Amniotic stem cell (primary cell): ENCODE results near the gene NPM1.

Source experiments
- DNase-seq: peaks from one replicate; lab custom pipeline; 2025; lab: John Stamatoyannopoulos, UW

Gene NPM1

DNA sequence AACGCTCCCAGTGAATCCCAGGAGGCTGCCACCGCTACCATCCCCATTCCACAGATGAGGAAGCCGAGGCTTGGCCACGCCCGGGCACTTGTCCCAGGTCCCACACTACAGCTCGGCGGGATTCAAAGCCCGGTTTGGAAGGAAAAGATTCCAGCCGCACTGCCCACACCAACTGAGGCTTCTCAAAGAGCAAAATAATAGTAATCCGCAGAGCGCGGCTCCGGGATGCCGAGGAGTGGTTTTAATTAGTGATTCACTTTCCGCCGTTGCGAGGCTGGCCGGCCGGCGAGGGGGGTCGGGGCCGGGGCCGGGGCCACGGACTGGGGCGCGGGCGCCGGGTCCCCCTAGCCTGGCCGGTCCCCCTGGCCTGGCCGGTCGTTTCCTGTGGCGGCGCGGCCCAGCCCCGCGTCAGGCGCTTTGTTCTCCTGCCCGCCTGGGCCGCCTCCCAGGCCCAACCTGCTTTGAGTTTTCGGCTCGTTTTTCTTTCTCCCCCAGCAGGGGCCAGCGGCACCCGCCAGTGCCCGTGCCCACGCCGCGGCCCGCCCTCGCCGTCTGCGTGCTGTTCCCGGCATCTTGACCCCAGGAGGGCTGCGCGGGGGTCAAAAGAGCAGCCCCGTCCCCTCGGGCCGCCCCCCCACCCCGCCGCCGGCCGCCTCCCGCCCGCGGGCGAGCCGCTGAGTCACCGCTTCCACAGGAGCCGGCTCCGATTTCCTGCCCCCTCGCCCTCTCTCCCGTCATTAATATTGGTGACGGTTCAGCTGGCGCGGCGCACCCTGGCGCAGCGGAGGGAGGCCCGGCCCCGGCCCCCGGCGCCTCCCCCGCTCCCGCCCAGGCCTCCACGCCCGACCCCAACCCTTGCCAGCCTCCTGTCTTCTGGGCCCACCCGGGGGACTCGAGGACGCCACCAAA, 63.0 kb downstream of the NPM1 start:
- DNase-seq, result peak; percentile 58

DNA sequence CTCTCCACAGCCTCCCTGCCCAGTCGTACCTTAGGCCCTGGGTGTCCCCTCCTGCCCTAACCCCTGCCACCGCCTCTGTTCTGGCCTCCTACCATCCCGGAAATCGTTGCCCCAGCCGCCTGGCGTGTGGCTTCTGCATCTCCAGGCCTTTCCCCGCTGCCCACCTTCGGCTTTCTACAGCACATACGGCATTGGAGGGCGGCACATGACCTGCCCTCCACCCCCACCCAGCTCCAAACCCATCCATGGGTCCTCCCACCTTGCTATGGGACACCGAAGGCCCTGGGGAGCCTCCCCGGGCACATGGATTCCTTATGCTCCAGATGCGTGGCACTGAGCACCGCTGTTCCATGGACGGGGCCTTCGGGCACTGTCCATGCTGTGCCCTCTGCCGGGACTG, 63.8 kb downstream of the NPM1 start:
- DNase-seq, result no peak

DNA sequence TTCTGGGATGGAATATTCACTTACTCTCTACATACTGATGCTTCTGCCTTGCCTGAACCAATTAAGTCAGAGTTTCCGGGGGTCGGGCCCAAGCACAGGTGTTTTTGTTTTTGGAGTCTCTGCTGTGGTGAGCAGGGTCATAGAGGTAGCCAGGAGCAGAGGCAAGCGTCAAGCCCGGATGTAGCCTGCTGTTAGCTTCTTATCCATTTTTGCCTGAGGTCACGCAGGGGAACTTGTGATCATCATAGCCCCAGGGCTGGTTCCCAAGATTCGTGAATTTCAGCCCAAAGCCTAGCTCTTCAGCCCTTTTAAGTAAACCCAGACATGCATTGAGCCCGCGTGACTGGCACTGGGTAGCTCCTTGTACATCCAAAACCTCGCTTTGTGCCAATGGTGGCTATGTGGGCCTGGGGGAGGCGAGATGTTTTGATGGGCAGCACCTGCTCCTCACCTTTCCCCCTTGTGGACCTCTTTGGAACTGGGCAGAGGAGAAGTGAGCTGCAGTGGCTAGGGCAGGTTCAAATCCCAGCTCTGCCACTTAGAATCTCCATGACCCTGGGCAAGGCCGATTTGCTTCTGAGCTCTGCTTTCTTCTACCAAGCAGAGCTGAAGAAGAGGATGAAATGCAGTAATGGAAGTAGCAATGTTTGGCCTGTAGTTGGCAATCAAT, 65.5 kb downstream of the NPM1 start:
- DNase-seq, result no peak

DNA sequence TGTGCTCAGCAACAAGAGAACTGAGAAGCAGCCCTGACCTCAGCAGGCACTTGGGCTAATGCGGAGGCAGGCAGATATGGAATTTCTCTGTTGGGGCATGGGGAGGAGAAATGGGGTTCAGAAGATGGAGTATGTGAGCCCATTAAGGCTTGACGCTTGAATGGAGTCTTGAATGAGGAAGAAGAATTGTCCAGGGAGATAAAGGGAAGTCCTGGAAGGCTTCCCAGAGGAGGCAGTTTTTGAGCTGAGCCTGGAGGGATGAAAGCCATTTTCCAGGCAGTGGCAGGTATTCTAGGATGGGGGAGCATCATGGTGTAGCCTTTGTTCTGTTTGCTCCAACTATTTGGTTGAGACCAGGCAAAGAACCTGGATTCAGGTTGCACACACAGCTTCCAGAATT, 66.3 kb downstream of the NPM1 start:
- no peak for DNase-seq

DNA sequence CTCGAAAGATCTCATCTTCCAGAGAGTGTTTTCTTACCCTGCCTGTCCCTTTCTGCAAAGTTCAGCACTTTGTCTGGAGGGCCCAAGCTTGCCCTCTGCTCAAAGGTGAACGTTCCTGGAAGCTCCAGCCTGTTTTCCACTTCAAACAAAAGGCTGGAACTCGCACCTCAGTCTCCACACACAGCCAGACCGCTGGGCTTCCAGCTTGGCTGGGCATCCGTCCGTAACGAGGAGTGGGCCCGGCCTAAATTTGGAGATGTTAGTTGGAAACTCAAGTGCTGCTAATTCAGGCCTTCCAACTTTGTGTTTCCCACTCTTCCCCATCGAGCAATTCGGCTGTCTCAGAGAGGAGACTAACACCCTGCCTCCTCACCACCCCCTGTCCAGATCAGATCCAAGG, 66.9 kb downstream of the NPM1 start:
- no peak for DNase-seq

DNA sequence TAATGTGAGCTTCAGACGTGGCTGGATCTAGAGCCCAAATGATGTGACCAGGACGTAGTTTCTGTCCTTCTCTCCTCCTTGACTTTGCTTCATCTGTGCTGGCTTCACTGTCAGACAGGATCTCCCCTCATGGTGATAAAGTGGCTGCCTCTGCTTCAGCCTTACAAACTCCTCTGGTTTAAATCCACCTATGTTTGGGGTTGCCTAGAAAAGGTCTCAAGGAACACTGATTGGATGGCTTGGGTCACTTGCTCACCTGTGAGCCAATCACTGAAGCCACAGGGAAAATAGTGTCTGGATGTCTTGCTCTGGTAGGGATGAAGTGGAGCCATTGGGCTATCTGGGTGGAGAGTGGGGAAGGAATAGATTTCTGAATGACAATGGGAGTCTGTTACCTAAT, 67.9 kb downstream of the NPM1 start:
- DNase-seq, result no peak

DNA sequence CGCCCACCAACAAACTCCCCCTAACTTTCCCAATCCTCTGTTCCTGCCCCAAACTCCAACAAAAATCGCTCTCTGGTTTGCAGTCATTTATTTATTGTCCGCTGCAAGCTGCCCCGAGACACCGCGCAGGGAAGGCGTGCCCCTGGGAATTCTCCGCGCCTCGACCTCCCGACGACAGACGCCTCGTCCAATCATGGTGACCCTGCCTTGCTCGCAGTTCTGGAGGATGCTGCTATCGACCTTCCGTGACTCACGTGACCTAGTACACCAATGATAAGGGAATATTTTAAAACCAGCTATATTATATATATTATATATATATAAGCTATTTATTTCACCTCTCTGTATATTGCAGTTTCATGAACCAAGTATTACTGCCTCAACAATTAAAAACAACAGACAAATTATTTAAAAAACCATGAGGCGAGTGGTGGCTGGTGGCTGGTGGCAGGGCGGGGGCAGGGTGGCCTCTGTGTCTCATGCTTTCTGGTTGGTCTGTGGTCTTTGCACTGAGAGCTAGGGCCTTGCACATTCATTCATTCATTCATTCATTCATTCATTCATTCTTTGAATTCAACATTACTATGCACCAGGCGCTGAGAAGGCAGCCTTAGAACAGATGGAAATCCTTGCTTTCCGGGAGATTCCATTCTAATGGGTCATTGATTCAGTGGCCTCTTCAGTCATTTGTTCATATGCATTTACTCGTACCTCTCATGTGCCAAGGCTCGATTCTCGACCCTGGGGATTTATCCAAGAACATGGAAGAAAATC, 69.7 kb downstream of the NPM1 start:
- no peak for DNase-seq

DNA sequence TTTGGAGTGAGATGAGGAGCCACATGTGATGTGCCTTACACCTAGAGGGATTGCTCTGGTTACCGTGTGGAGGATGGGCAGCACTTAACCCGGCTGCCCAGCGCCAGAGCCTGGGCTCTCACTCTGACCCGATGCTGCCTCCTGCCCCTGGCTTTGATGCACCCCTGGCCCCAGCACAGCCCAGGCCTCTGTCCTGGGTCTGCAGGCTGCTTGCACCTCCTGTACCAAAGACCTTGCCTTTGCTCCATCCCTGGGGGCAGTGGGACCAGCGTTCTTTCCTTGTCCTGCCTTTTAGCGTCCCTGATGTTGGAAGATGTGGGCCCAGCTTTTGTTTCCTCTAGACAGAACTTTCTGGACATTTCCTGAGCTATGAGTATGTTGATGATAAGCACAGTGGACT, 72.2 kb downstream of the NPM1 start:
- DNase-seq, result no peak
